Prostate gland (tissue), 2 donors: ENCODE data around the gene ZCCHC7.

ENCODE experiments used
- CTCF ChIP-seq, 4 experiments: fragments of 200-600 bp in 2 of 4; fragments of 450-650 bp in 2 of 4; sonication (generic) in 2 of 4; IDR thresholded peaks; 1 replicate in 3 of 4; 2 replicates in 1 of 4; pipeline ENCODE4 v1.5.1; 2016 to 2019; ENCODE audit warnings: antibody characterized with exemption in 4 of 4, mild to moderate bottlenecking in 2 of 4, moderate library complexity in 2 of 4
- POLR2A ChIP-seq: fragments of 450-650 bp; IDR thresholded peaks from one replicate; pipeline ENCODE4 v1.6.1; 2016; ENCODE audit warnings: antibody characterized with exemption, mild to moderate bottlenecking
- POLR2AphosphoS5 ChIP-seq: sonication (generic); formaldehyde crosslinking; IDR thresholded peaks from one replicate; pipeline ENCODE4 v1.6.1; 2017; ENCODE audit warnings: antibody characterized with exemption

- TF ChIP-seq CTCF (IDR thresholded peaks at IDR 0.05) (no peak), POLR2A (no peak), POLR2AphosphoS5 (no peak)
Observed at GRCh38 chr9:37392272-37392671, 271.9 kb downstream of the ZCCHC7 start.
